Naive thymus-derived CD4-positive, alpha-beta T cell (primary cell): ENCODE results near the gene CCDC160. TPM values are rescaled to one million over a fixed set of nuclear protein-coding genes. Genes with fewer than 3 reads are reported as not detected.
"Not testable (repeated sequence)": the region's sequence is repeated elsewhere in the genome, so short reads cannot be mapped to it uniquely, and the experiment has no call there.

ENCODE experiments used
- ATAC-seq: fragments of 150-1000 bp; cut with Tn5 transposase; 2 replicates; pipeline ENCODE4 v1.10.0; 2021; ENCODE audit warnings: mild to moderate bottlenecking, moderate library complexity
- CTCF ChIA-PET: fragments of 350-600 bp; sonication (Branson Sonifier 250); formaldehyde crosslinking; loops from one replicate; lab custom pipeline; 2021; ENCODE audit warnings: antibody characterized with exemption; lab: Charles Lee
- POLR2A ChIA-PET: fragments of 350-600 bp; sonication (Branson Sonifier 250); formaldehyde crosslinking; loops from one replicate; lab custom pipeline; 2021; ENCODE audit warnings: antibody characterized with exemption, inconsistent platforms; lab: Charles Lee
- DNase-seq, 9 donors: peaks; one replicate each; pipeline versions ENCODE4 v3.0.0 to v3.0.0-alpha.2; 2020 to 2022; ENCODE audit warnings: mixed read lengths in 1 of 9
- H3K27ac ChIP-seq: one replicate; pipeline ENCODE4 v1.7.0; 2013; ENCODE audit warnings: mild to moderate bottlenecking, low read depth, low read length, moderate library complexity
- H3K27me3 ChIP-seq, 2 donors: one replicate each; pipeline ENCODE4 v1.7.0; 2013; ENCODE audit warnings: low read length in 2 of 2, mild to moderate bottlenecking in 2 of 2, moderate library complexity in 2 of 2; ENCODE audit not compliant: control insufficient read depth in 2 of 2, insufficient read depth in 2 of 2
- H3K36me3 ChIP-seq, 3 experiments: 1 replicate in 2 of 3; 2 replicates in 1 of 3; pipeline ENCODE4 v1.7.0; 2013; ENCODE audit warnings: low read length in 3 of 3, mild to moderate bottlenecking in 3 of 3, moderate library complexity in 1 of 3; ENCODE audit not compliant: insufficient read depth in 3 of 3, control insufficient read depth in 2 of 3
- H3K4me1 ChIP-seq, 2 donors: one replicate each; pipeline ENCODE4 v1.7.0; 2013; ENCODE audit warnings: low read length in 2 of 2, mild to moderate bottlenecking in 2 of 2, moderate library complexity in 1 of 2; ENCODE audit not compliant: control insufficient read depth in 2 of 2, insufficient read depth in 2 of 2
- H3K4me3 ChIP-seq: 2 replicates; pipeline ENCODE4 v1.7.0; 2013; ENCODE audit warnings: mild to moderate bottlenecking, low read length
- H3K9me3 ChIP-seq, 3 experiments: 1 replicate in 2 of 3; 2 replicates in 1 of 3; pipeline ENCODE4 v1.7.0; 2013; ENCODE audit warnings: low read length in 3 of 3; ENCODE audit not compliant: control insufficient read depth in 2 of 3
- H3K27ac Mint-ChIP-seq, 9 donors: one replicate each; pipeline ENCODE4 v1.8.0; 2020 to 2022; ENCODE audit warnings: mixed read lengths in 9 of 9, mild to moderate bottlenecking in 8 of 9, moderate library complexity in 5 of 9, inconsistent platforms in 2 of 9
- H3K27me3 Mint-ChIP-seq, 5 donors: one replicate each; pipeline ENCODE4 v1.8.0; 2021 to 2022; ENCODE audit warnings: mixed read lengths in 5 of 5, mild to moderate bottlenecking in 1 of 5
- H3K36me3 Mint-ChIP-seq, 5 donors: one replicate each; pipeline ENCODE4 v1.8.0; 2020 to 2022; ENCODE audit warnings: mixed read lengths in 5 of 5, mild to moderate bottlenecking in 3 of 5, inconsistent platforms in 1 of 5
- H3K4me1 Mint-ChIP-seq, 7 donors: one replicate each; pipeline ENCODE4 v1.8.0; 2020 to 2022; ENCODE audit warnings: mixed read lengths in 7 of 7, mild to moderate bottlenecking in 3 of 7, inconsistent platforms in 1 of 7
- H3K4me3 Mint-ChIP-seq, 10 donors: one replicate each; pipeline ENCODE4 v1.8.0; 2020 to 2022; ENCODE audit warnings: mild to moderate bottlenecking in 10 of 10, mixed read lengths in 10 of 10, moderate library complexity in 6 of 10, inconsistent platforms in 2 of 10
- H3K9me3 Mint-ChIP-seq, 11 donors: one replicate each; pipeline ENCODE4 v1.8.0; 2020 to 2022; ENCODE audit warnings: mixed read lengths in 11 of 11, mild to moderate bottlenecking in 4 of 11, inconsistent platforms in 1 of 11, moderate library complexity in 1 of 11
- intact Hi-C, 2 donors: fragments of 100-400 bp; cut with micrococcal nuclease; formaldehyde crosslinking; loops; one replicate each; pipeline ENCODE4 v1.15.1; 2023
- polyA plus RNA-seq, 2 donors: library from polyadenylated mRNA; unstranded; fragments of 300-500 nt; fragmentation: Illumina TruSeq; gene quantifications; one replicate each; pipeline ENCODE4 v1.2.3, GENCODE V29; 2021
- total RNA-seq, 6 experiments: library from RNA in 5 of 6; stranded (reverse) in 5 of 6; gene quantifications; 1 replicate in 5 of 6; 2 replicates in 1 of 6; pipeline ENCODE4 v1.2.3 and lab custom pipeline; 2021 to 2026

Gene CCDC160
- total and polyA plus RNA-seq, 7 experiments from 2014 or later, result not detected

DNA sequence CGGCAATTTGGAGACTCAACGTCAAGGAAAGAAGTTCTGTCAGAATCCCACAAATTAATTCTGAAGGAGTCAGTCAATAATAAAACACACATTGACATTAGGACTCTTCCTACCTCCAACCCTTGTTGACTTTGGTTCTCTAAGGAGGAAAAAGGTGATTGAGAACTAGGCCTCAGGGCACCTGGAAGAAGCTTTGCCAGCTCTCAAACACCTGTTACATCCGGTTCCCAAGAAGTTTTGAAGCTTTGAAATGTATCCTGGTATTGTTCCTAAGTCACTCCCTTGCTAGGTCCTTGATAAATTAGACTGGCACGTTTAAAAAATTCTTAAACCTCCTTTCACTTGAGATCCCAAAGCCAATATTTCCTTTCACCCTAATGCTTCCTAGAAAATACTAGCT lies 1.7 kb upstream of the CCDC160 start:
- H3K4me3 Mint-ChIP-seq, result no peak overlapping the region
- H3K4me3 ChIP-seq, result no peak overlapping the region
- DNase-seq (no peak), ATAC-seq (no peak)
- no peak overlapping the region for H3K27ac ChIP-seq
- no peaks in the 10 kb centered on the region for H3K9me3 ChIP-seq
- ChIA-PET POLR2A (no interaction called here), CTCF (no interaction called here)
- intact Hi-C loops, result loop anchor here in 1 of 2 donors (5.0 kb wide), 1 partner anchor 48 kb away; no protein-coding TSS in a partner anchor
- no peaks in the 10 kb centered on the region for H3K27me3 ChIP-seq
- peaks cover 0 to 4% (median 0%) of the 10 kb centered on the region in 5 donors for H3K36me3 Mint-ChIP-seq
- no peak overlapping the region for H3K27ac Mint-ChIP-seq
- no peaks in the 10 kb centered on the region for H3K36me3 ChIP-seq
- no peaks in the 10 kb centered on the region for H3K9me3 Mint-ChIP-seq
- peaks cover 0 to 13% (median 0%) of the 10 kb centered on the region in 7 donors for H3K4me1 Mint-ChIP-seq
- peaks cover 0 to 13% (median 6%) of the 10 kb centered on the region in 5 donors for H3K27me3 Mint-ChIP-seq
- H3K4me1 ChIP-seq, result no peaks in the 10 kb centered on the region

DNA sequence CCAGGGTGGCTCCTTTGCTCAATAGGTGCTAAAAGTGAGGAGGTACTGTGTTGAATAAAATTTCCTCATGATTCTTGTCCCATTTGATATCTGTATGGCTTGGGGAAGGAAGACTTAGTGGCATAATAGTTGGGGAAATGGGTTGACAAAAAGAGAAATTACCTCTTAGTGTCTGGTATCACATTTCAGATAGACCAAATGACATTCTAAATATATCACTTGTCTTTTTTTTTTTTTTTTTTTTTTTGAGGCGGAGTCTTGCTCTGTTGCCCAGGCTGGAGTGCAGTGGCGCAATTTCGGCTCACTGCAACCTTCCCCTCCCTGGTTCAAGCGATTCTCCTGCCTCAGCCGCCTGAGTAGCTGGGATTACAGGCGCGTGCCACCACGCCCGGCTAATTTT lies 1.2 kb downstream of the CCDC160 start:
- H3K27ac Mint-ChIP-seq, H3K36me3 ChIP-seq, DNase-seq, H3K27me3 ChIP-seq, H3K4me1 ChIP-seq, CTCF ChIA-PET, H3K9me3 ChIP-seq, ATAC-seq, H3K36me3 Mint-ChIP-seq, H3K9me3 Mint-ChIP-seq, H3K4me3 ChIP-seq, POLR2A ChIA-PET, H3K27ac ChIP-seq: not testable (repeated sequence)
- peaks cover 0 to 12% (median 6%) of the 10 kb centered on the region in 5 donors for H3K27me3 Mint-ChIP-seq
- H3K4me3 Mint-ChIP-seq, result peak overlapping the region in 3 of 10 donors; percentile 18 to 40 (median 29)
- H3K4me1 Mint-ChIP-seq, result peaks cover 0 to 32% (median 0%) of the 10 kb centered on the region in 7 donors
- intact Hi-C loops, result loop anchor here in 1 of 2 donors (5.0 kb wide), 1 partner anchor 51 kb away; no protein-coding TSS in a partner anchor

DNA sequence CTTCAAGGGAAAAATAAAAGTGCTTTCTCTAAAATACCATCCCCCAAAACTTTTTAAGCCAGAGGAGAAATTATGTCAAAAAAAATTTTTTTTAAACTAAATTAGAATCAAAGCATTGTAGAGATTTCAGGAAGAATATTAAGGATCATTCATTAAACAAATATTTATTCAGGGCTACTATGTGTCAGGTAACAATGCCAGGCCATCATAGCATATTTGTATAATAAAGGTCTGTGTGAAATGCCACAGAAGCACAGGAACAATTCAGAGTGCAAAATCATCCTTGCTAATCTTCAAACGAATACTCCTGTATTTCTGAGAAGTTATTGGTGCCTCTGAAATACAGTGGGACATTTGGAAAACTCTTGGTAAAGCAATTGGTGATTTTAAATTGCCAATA lies 2.0 kb downstream of the CCDC160 start:
- Mint-ChIP-seq H3K9me3 (no peaks in the 10 kb centered on the region), H3K36me3 (peaks cover 0 to 4% (median 0%) of the 10 kb centered on the region in 5 donors), H3K27me3 (peaks cover 0 to 12% (median 7%) of the 10 kb centered on the region in 5 donors), H3K4me1 (peaks cover 0 to 32% (median 0%) of the 10 kb centered on the region in 7 donors), H3K27ac (no peak overlapping the region), H3K4me3 (no peak overlapping the region)
- Histone ChIP-seq H3K27ac (no peak overlapping the region), H3K36me3 (no peaks in the 10 kb centered on the region), H3K4me3 (no peak overlapping the region), H3K9me3 (no peaks in the 10 kb centered on the region), H3K27me3 (no peaks in the 10 kb centered on the region), H3K4me1 (no peaks in the 10 kb centered on the region)
- DNase-seq (no peak), ATAC-seq (no peak)
- POLR2A ChIA-PET, result no interaction called here
- CTCF ChIA-PET, result no interaction called here
- intact Hi-C loops, result loop anchor here in 1 of 2 donors (5.0 kb wide), 1 partner anchor 52 kb away; no protein-coding TSS in a partner anchor

DNA sequence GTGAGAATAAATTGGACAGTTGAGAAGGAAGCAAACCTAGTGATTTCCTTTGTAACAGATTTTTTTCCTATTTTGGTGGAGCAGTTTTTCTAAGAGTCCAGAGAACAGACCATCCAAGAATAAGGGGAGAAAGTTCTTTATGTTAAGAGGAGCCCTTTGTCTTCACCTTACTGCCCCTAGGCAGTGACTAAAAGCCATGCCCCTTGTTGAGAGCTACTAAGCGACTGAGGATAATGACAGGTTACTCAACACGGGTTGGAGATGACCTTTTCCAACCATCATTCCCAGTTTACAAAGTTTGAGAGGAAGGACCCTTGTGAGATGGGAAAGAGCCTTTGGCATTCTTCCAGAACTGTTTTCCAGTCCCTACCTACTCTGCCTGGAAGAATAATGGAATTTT lies 3.2 kb downstream of the CCDC160 start:
- Mint-ChIP-seq H3K27ac (no peak overlapping the region), H3K4me3 (no peak overlapping the region), H3K36me3 (peaks cover 0 to 4% (median 0%) of the 10 kb centered on the region in 5 donors), H3K4me1 (peaks cover 0 to 32% (median 0%) of the 10 kb centered on the region in 7 donors), H3K27me3 (peaks cover 0 to 13% (median 8%) of the 10 kb centered on the region in 5 donors), H3K9me3 (no peaks in the 10 kb centered on the region)
- Histone ChIP-seq H3K4me3 (no peak overlapping the region), H3K9me3 (no peaks in the 10 kb centered on the region), H3K4me1 (no peaks in the 10 kb centered on the region), H3K27me3 (no peaks in the 10 kb centered on the region), H3K36me3 (no peaks in the 10 kb centered on the region), H3K27ac (no peak overlapping the region)
- ATAC-seq (no peak), DNase-seq (no peak)
- POLR2A ChIA-PET, result no interaction called here
- CTCF ChIA-PET, result no interaction called here
- intact Hi-C loops, result no loop called here

DNA sequence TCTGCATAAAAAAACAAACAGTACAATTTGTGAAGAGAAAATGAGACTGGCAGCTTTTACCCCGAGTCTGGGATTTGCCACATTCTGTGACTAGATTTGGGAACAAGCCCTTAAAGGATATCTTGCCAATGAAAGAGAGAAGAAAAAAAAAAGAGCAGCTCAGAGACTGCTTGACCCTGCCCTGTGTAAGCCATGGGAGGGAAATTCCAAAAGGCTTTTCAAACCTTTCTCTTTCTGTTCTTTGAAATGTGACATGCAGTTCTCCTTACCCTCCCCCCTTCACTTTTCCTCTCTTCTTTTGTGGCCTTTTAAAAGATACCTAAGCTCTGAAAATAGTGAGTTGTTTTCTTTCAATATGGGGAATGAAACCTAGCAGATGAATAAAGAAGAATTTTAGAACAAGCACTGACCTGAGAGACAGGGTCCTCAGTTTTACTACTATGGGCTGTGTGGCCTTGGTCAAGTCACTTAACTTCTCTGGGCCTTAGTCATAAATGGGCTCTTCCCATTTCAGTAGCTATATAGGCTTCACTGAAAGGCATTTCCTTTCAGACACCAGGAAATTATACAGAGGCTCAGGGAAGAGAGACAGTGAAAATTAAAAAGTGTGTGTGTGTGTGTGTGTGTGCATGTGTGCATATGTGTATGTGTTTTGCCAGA lies 5.1 kb downstream of the CCDC160 start:
- H3K4me1 Mint-ChIP-seq, result peaks cover 0 to 35% (median 0%) of the 10 kb centered on the region in 7 donors
- ChIA-PET POLR2A (no interaction called here), CTCF (no interaction called here)
- peak overlapping the region in 1 of 10 donors; percentile 9 for H3K4me3 Mint-ChIP-seq
- Histone ChIP-seq H3K9me3 (no peaks in the 10 kb centered on the region), H3K36me3 (no peaks in the 10 kb centered on the region), H3K27ac (no peak overlapping the region), H3K4me3 (no peak overlapping the region), H3K4me1 (no peaks in the 10 kb centered on the region), H3K27me3 (no peaks in the 10 kb centered on the region)
- ATAC-seq (no peak), DNase-seq (no peak)
- H3K27ac Mint-ChIP-seq, result no peak overlapping the region
- peaks cover 0 to 4% (median 0%) of the 10 kb centered on the region in 5 donors for H3K36me3 Mint-ChIP-seq
- H3K9me3 Mint-ChIP-seq, result no peaks in the 10 kb centered on the region
- H3K27me3 Mint-ChIP-seq, result peaks cover 0 to 15% (median 8%) of the 10 kb centered on the region in 5 donors
- intact Hi-C loops, result no loop called here

DNA sequence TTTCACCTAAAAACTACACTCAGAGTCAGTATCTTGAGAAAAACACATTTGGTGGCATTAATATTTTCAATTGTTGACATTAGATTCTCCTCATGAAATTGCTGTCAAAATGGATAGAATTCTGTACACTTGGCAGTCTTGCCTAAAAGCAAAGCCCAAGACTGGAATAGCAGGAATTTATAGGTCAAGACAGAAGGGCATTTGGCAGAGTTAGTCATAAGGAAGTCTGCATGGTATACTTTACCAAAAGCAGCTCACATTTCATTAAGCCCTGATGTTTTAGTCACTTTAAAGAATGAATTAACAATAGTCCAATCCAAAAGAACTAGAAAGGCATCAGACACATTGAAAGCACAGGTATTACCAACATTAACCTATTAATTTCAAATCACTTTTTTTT lies 7.1 kb downstream of the CCDC160 start:
- Histone ChIP-seq H3K27me3 (no peaks in the 10 kb centered on the region), H3K9me3 (no peaks in the 10 kb centered on the region), H3K27ac (no peak overlapping the region), H3K4me1 (no peaks in the 10 kb centered on the region), H3K36me3 (no peaks in the 10 kb centered on the region), H3K4me3 (no peak overlapping the region)
- DNase-seq (no peak), ATAC-seq (no peak)
- peaks cover 0 to 30% (median 0%) of the 10 kb centered on the region in 7 donors for H3K4me1 Mint-ChIP-seq
- peaks cover 0 to 10% (median 8%) of the 10 kb centered on the region in 5 donors for H3K27me3 Mint-ChIP-seq
- intact Hi-C loops, result no loop called here
- no peak overlapping the region for H3K4me3 Mint-ChIP-seq
- ChIA-PET POLR2A (no interaction called here), CTCF (no interaction called here)
- peaks cover 0 to 1% (median 0%) of the 10 kb centered on the region in 5 donors for H3K36me3 Mint-ChIP-seq
- H3K27ac Mint-ChIP-seq, result no peak overlapping the region
- no peaks in the 10 kb centered on the region for H3K9me3 Mint-ChIP-seq

DNA sequence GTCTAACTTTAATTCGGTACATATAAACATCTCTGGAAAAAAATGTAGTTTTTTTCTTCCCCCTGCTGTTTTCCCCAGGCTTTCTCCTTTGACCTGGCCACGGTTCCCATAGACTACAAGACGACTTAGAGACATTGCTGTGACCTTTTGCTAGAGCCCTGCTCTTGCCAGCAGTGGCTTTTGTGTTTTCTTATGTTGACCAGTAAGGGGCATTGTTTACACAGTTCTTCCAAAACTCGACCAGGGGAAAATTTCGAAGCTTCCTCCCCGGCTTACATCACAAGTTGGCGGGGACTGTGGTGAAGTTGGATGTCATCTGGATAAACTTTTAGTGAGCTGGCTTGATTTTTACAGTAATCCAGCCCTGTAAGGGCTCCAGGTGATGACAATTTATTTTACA lies 9.3 kb downstream of the CCDC160 start:
- Histone ChIP-seq H3K27me3 (no peaks in the 10 kb centered on the region), H3K36me3 (no peaks in the 10 kb centered on the region), H3K4me1 (no peaks in the 10 kb centered on the region), H3K4me3 (no peak overlapping the region), H3K27ac (no peak overlapping the region), H3K9me3 (no peaks in the 10 kb centered on the region)
- POLR2A ChIA-PET, result no interaction called here
- H3K4me3 Mint-ChIP-seq, result no peak overlapping the region
- H3K27me3 Mint-ChIP-seq, result peaks cover 0 to 10% (median 0%) of the 10 kb centered on the region in 5 donors
- H3K36me3 Mint-ChIP-seq, result peaks cover 0 to 1% (median 0%) of the 10 kb centered on the region in 5 donors
- CTCF ChIA-PET, result no interaction called here
- no peaks in the 10 kb centered on the region for H3K9me3 Mint-ChIP-seq
- intact Hi-C loops, result no loop called here
- no peak overlapping the region for H3K27ac Mint-ChIP-seq
- DNase-seq (no peak), ATAC-seq (no peak)
- H3K4me1 Mint-ChIP-seq, result peaks cover 0 to 20% (median 0%) of the 10 kb centered on the region in 7 donors
